ENCODE results near the gene GPR119. TPM values are rescaled to one million over a fixed set of nuclear protein-coding genes. Genes with fewer than 3 reads are reported as not detected.

Gene GPR119
- total RNA-seq, 2 donors from 2014 or later = not detected

DNA sequence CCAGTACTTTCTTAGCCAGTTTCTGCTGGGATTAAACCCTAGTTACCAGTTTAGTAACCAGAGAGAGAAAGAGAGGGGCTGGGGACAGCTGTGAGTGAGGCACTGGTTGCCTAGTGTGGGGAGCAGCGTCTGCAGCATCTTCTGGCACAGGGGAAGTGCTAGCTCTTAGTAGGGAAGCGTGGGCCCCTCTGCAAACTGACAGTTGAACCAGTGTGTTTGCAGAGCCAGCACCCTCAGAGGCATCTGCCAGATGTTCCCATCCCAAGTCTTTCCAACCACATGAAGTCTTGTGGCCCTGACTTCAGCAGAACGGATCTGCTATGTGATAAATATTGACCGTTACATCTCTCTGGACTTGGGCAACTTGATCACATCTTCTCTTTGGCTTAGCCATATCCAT, 31.3 kb upstream of the GPR119 start:
- Histone ChIP-seq H3K27me3 (no peaks in the 10 kb centered on the region), H3K36me3 (no peaks in the 10 kb centered on the region), H3K27ac (no peak overlapping the region), H3K4me1 (no peaks in the 10 kb centered on the region), H3K4me3 (no peak overlapping the region), H3K9me3 (no peaks in the 10 kb centered on the region)
- no peak for DNase-seq (ENCODE audit: low spot score)
- TF ChIP-seq, protein P1, sequence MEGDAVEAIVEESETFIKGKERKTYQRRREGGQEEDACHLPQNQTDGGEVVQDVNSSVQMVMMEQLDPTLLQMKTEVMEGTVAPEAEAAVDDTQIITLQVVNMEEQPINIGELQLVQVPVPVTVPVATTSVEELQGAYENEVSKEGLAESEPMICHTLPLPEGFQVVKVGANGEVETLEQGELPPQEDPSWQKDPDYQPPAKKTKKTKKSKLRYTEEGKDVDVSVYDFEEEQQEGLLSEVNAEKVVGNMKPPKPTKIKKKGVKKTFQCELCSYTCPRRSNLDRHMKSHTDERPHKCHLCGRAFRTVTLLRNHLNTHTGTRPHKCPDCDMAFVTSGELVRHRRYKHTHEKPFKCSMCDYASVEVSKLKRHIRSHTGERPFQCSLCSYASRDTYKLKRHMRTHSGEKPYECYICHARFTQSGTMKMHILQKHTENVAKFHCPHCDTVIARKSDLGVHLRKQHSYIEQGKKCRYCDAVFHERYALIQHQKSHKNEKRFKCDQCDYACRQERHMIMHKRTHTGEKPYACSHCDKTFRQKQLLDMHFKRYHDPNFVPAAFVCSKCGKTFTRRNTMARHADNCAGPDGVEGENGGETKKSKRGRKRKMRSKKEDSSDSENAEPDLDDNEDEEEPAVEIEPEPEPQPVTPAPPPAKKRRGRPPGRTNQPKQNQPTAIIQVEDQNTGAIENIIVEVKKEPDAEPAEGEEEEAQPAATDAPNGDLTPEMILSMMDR (IDR thresholded peaks at IDR 0.05) = no peak

DNA sequence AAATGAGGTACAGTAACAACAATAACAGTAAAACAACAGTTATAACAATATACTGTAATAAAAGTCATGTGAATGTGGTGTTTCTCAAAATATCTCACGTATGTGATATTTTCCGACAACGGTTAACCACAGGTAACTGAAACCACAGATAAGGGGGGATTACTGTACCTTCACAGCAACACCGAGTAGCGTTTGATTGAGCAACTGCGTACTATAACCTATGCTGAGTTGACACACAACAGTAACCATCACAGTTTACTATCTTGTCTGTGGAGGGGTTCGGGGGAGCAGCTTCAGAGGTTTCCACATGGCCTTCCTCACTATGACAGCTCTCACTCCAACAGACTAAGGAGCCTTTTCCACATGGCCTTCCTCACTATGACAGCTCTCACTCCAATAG, 29.7 kb upstream of the GPR119 start:
- Histone ChIP-seq H3K9me3 (no peaks in the 10 kb centered on the region), H3K4me1 (no peaks in the 10 kb centered on the region), H3K36me3 (peaks cover 9% of the 10 kb centered on the region), H3K4me3 (no peak overlapping the region), H3K27me3 (no peaks in the 10 kb centered on the region), H3K27ac (no peak overlapping the region)
- TF ChIP-seq, protein P1 (IDR thresholded peaks at IDR 0.05) = no peak
- no peak for DNase-seq (ENCODE audit: low spot score)

- Histone ChIP-seq H3K27me3 (no peaks in the 10 kb centered on the region), H3K9me3 (no peaks in the 10 kb centered on the region), H3K27ac (no peak overlapping the region), H3K36me3 (peaks cover 9% of the 10 kb centered on the region), H3K4me3 (no peak overlapping the region), H3K4me1 (no peaks in the 10 kb centered on the region)
- TF ChIP-seq, protein P1 (IDR thresholded peaks at IDR 0.05) = no peak
- no peak for DNase-seq (ENCODE audit: low spot score)
Observed at GRCh38 chrX:130414800-130415199, 29.3 kb upstream of the GPR119 start.

DNA sequence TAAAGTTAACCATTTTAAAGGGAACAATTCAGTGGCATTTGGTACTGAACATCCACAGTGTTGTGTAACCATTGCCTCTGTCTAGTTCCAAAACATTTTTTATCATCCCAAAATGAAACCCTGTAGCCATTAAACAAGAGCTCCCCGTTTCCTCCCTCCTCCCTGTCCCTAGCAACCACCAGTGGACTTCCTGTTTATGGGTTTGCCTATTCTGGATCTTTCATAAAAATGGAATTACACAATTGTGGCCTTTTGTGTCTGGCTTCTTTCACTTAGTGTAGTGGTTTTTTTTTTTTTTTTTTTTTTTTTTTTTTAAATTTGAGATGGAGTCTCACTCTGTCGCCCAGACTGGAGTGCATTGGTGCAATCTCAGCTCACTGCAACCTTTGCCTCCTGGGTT, 27.9 kb upstream of the GPR119 start:
- H3K27ac ChIP-seq = no peak overlapping the region
- H3K4me3 ChIP-seq = no peak overlapping the region
- no peak for DNase-seq (ENCODE audit: low spot score)
- H3K9me3 ChIP-seq = no peaks in the 10 kb centered on the region
- H3K27me3 ChIP-seq = no peaks in the 10 kb centered on the region
- H3K36me3 ChIP-seq = peaks cover 9% of the 10 kb centered on the region
- H3K4me1 ChIP-seq = no peaks in the 10 kb centered on the region
- TF ChIP-seq, protein P1 (IDR thresholded peaks at IDR 0.05) = no peak

- Histone ChIP-seq H3K4me1 (no peaks in the 10 kb centered on the region), H3K27ac (peak overlapping the region; percentile 75 to 76), H3K9me3 (no peaks in the 10 kb centered on the region), H3K4me3 (peak overlapping the region; percentile 67 to 74), H3K27me3 (no peaks in the 10 kb centered on the region), H3K36me3 (no peaks in the 10 kb centered on the region)
- TF ChIP-seq, protein P1 (IDR thresholded peaks at IDR 0.05) = no peak
- DNase-seq (ENCODE audit: low spot score) = no peak
Observed at GRCh38 chrX:130402208-130402684, 16.8 kb upstream of the GPR119 start.

Data from right atrium auricular region (tissue), 2 donors.